GM12873 (cell line): ENCODE measurements around the gene FBXO38.

Experiments
- TF ChIP-seq, protein P1 (sequence below): IDR thresholded peaks from 2 replicates; pipeline ENCODE4 v1.5.1; 2012; ENCODE audit warnings: low read depth, mild to moderate bottlenecking, moderate library complexity, low read length, control low read depth; ENCODE audit not compliant: insufficient read depth; ENCODE audit errors: missing control alignments

Gene FBXO38

DNA sequence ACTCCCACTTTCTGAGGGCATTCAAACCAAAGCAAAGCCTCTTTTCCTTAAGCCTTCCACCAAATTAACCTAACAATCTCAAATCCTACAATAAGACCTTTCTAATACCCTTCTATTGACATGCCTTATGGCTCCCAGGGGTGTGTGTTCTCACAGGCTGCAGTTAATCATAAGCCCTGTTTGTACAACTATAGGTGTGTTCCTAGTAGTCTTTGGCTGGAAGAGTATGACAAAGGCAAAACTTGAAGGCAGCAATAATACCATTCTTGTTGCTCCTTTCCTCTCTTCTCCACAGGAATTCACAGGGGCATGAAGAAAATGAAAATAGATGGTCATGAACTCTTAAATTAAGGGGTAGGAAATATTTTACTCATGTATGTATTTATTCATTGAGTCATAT lies 10.9 kb upstream of the FBXO38 start:
- TF ChIP-seq, protein P1, sequence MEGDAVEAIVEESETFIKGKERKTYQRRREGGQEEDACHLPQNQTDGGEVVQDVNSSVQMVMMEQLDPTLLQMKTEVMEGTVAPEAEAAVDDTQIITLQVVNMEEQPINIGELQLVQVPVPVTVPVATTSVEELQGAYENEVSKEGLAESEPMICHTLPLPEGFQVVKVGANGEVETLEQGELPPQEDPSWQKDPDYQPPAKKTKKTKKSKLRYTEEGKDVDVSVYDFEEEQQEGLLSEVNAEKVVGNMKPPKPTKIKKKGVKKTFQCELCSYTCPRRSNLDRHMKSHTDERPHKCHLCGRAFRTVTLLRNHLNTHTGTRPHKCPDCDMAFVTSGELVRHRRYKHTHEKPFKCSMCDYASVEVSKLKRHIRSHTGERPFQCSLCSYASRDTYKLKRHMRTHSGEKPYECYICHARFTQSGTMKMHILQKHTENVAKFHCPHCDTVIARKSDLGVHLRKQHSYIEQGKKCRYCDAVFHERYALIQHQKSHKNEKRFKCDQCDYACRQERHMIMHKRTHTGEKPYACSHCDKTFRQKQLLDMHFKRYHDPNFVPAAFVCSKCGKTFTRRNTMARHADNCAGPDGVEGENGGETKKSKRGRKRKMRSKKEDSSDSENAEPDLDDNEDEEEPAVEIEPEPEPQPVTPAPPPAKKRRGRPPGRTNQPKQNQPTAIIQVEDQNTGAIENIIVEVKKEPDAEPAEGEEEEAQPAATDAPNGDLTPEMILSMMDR, result no peak

DNA sequence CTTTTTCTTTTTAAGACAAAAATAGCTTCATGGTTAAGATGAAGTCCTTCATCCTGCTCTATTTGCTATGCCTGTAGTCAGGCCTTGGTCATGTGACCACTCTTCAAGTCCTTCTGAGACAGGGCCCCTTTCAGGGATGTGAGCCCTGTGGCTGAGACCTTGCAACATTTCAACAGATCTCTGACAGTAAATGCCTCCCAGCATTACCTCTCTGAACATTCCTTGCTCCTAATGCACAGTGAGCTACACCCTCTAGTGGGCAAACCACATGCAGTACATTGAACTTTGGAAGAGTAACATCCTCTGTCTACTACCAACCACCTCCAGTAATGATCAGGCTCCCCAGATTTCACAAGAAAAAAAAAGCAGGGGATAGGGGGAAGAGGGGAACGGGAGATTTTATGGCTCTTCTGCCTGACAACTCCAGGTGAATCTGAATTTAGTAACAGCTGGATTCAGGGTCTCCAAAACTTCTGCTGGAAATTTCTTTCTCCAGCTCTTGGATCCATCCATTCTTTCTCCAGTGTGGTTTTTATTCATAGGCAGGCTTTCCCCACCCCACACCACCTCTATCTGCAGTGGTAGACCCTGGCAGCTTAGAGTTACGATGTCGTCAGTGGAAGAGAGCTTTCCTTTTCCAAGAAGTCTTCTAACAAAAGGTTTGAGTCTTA lies 8.9 kb upstream of the FBXO38 start:
- TF ChIP-seq, protein P1, result peak; percentile 76

DNA sequence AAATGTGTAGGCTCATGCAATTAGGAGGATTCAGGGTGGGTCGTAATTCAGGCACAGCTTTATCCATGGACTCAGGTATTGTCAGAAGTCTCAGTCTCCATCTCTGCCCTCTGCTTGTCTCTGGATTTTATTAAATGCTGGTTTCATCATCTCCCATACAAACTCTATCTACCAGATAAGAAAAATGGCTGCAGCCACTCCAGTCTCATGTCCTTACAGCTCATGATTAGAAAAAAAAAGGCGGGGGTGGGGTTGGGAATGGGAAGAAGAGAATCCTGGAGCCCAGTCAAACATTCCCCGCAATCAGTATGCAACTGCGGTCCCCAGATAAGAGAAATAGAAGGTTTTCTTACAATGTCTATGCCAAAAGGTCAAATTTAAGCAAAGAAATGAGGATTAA lies 7.6 kb upstream of the FBXO38 start:
- TF ChIP-seq, protein P1, result no peak

DNA sequence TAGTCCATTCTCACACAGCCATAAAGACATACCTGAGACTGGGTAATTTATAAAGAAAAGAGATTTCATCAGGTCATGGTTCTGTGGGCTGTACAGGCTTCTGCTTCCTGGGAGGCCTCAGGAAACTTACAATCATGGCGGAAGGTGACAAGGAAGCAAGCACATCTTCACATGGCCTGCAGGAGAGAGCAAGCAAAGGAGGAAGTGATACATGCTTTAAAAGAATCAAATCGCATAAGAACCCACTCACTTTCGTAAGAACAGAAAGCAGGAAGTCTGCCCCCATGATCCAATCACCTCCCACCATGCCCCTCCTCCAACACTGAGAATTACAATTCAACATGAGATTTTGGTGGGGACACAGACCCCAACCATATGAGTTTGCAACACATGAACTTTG lies 5.1 kb upstream of the FBXO38 start:
- TF ChIP-seq, protein P1, result no peak

DNA sequence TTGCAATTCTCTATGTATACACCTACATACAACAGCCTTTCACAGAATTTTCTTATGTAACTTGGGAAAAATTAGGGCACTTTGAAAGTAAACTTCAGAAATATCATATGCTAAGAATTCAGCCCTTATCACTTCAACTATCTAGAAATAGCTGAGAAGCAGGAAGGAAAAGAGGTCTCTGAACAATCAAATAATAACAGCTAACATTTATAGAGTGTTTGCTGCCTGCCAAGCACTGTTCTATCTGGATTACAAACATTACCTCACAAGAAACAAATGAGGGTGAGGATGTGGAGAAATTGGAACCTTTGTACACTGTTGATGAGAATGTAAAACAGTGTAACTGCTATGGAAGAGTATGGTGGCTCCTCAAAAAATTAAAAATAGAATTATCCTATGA lies 4.4 kb upstream of the FBXO38 start:
- TF ChIP-seq, protein P1, result no peak

DNA sequence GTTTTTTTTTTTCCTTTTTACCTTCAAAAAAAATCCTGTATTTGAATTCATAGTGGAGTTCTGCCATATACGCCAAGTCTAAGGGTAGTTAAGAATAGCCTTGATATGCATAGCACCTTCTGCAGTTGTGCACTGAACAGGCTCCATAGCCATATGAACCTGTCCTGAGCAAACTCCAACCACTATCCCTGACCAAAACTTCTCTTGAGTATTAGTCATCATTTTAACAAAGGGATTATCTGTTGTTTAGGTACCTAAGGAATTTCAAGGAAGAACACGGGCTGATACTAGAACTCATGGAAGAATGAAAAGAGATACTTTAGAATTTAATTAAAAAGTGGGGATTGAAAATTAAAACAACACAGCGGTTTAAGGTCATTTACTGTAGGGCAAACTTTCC lies 1.9 kb upstream of the FBXO38 start:
- TF ChIP-seq, protein P1, result no peak

DNA sequence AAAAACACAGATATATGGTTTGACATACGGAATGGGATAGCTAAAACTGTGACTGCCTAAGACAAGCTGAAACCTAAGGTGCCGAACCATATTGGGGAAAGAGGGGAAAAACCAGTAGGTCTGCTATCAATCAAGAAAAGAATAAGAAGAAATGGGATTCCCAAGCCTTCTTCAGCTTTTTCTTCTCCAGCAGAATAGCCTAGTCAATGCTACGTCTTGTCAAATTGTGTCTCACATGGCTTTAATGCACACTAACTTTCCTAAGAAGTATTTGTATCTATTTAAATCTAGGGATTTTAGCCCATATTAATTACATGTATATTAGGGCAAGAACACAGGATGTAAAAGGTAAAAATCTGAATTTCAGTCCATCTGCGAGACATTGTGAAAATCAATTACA lies 797 bp upstream of the FBXO38 start:
- TF ChIP-seq, protein P1, result no peak
